HTERT RPE-1 (cell line): ENCODE data around the gene TIMM21.

ENCODE experiments used
- in situ Hi-C: fragments of 300-500 bp; cut with MboI; formaldehyde crosslinking; loops from 4 replicates; pipeline ENCODE4 v1.14.3; 2020; ENCODE audit warnings: low sequenced_read_pairs

The TIMM21 gene

DNA sequence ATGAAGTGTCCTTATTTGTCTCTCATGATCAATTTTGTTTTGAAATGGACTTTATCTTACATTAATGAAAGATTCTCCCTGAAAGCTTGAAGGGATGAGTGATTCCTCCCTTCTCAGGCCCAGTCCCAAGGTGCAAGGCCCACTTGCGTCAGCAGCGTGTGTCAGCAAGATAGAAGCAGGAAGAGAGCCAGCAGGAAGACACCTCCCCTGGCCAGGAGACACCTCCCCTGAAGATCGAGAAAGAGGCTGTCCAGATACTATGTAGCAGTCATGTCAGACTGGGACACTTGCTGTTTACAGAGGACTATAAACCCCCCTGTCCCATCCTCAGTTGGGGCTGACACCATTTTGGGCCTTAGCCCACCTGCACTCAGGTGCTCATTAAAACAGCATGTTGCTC lies 38.3 kb downstream of the TIMM21 start:
- in situ Hi-C loops = no loop called here

DNA sequence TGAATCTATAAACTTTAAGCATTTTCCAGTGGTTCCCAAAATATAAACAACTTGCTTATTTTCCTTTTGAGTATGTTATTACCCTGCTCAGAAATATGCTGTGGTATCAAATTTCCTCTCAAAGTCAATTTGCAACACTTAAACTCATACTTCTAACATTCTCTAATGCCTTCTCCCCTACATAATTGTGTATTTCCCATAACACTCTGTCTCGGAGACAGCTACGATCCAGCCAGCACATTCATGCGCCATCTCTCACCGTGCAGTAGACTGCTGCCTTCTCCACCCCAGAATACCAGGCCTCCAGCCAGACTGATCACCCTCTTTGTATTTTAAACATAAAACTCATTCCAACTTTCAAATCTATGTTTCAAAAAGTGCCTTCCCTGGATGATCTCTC lies 41.8 kb downstream of the TIMM21 start:
- in situ Hi-C loops = no loop called here

DNA sequence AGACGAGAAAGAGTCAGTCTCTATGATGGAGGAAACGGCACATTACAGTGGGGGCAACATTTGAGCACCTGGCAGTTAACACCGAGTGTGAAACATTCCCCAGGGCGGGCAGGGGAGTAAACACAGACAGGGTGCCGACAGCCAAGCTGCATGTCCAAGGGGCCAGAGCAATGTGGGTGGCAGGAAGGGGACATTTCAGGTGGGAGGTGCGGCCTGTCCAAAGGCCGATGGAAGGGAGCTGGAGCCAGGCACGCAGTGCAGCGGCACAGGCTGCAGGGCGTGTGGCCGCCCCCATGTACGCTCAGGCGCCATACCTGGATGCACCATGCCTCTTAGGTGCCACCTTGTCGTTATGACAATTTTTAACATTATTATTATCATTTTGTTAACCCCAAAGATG lies 43.3 kb downstream of the TIMM21 start:
- in situ Hi-C loops = no loop called here

GRCh38 chr18:74194691-74195090 lies 46.4 kb downstream of the TIMM21 start:
- in situ Hi-C loops = no loop called here

- in situ Hi-C loops = no loop called here
These were observed 48.1 kb downstream of the TIMM21 start for GRCh38 chr18:74196220-74197119.

DNA sequence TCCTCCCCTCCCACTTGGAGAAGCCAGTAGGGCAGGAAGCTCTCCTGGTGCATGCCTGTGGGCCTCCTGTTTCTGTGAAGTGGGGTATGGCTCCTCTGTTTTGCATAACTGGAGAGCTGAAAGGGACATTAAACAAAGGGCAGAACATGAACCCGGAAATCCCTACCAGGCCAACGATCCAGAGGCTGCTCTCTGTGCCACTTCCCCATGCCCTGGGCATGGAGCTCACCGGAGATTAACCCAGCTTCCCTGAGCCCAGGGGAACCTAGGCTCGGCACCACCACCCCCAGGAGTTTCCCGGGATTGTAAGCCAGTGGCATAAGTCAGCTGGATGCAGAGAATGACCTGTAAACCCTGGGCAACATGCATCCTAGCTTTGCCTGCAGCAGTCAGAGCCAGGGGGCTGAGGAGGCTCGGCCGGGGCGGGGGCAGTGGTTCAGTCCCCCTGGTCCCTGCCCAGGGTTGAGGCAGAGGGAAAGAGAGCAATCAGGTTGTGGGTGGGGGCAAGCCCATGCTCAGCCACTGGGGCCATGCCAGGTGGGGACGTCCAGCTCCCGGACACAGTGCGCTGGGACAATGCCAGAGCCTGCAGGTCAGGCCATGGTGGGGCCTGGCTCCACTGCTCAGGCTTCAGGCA lies 49.5 kb downstream of the TIMM21 start:
- in situ Hi-C loops = no loop called here

GRCh38 chr18:74198453-74198852 lies 50.1 kb downstream of the TIMM21 start:
- in situ Hi-C loops = no loop called here

- in situ Hi-C loops = no loop called here
These were observed 52.5 kb downstream of the TIMM21 start for GRCh38 chr18:74200780-74201179.

DNA sequence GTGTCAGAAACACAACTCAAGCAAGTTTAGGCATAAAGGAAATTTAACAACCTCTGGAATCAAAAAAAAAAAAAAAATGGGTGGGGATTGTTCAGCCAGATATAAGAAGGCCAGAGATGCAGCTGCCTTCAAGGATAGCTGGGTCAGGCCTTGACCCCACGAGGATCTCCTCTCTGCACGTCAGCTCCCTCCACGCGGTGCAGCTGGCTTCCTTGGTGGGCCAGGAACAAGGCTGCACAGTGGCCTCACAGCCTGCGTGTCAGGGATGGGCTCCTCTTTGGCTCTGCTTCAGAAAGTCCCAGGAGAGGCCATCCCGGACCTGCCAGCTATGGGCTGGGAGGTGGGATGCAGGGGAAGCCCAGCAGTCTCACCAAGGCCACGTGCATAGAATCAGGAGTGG lies 55.5 kb downstream of the TIMM21 start:
- in situ Hi-C loops = no loop called here

- in situ Hi-C loops = no loop called here
These were observed 56.3 kb downstream of the TIMM21 start for GRCh38 chr18:74204526-74205152.
